ENCODE results near the gene TAF6L.
"Not testable (repeated sequence)": the region's sequence is repeated elsewhere in the genome, so short reads cannot be mapped to it uniquely, and the experiment has no call there.

TAF6L gene

DNA sequence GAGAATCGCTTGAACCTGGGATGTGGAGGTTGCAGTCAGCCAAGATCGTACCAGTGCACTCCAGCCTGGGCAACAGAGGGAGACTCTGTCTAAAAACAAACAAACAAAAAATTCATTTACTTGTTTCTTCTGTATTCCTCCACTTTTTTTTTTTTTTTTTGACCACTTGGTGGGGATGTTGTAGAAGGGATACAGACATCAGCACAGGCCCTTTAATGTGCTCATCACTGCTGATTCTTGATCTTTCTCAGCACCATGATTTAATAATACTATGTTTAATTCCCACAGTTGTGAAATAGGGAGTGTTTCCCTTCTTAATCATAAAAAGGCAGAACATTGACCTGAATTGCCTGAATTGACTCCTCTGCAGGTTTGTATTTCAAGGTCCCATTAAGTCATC, 38.4 kb upstream of the TAF6L start:
- TF ChIP-seq TAF1 (IDR thresholded peaks at IDR 0.05; ENCODE audit: borderline replicate concordance, low read depth, low read length) (no peak), POLR2A (IDR thresholded peaks at IDR 0.05; ENCODE audit: low read depth, low read length) (no peak)
- DNase-seq (ENCODE audit: insufficient read length) = no peak
- no peak for FAIRE-seq

DNA sequence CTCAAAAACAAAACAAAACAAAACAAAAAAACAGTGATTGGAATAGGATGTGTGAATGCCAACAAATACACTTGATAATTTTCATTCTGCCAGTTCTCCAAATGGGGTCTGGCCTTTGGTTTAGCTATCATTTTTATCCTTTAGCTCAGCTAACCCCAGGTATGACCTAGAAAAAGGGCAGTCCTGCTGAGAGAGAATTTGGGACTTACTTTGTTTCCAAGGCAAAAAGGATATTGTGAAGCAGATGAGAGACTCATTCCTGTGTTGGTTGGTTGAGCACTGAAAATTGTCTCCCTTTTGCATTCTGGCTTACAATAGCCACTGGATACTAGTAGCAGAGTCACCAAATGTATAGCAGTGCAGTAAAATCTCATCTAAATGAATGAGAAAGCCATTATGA, 34.0 kb upstream of the TAF6L start:
- TF ChIP-seq POLR2AphosphoS5 (IDR thresholded peaks at IDR 0.05; ENCODE audit: low read depth, low read length) (no peak), TAF1 (IDR thresholded peaks at IDR 0.05; ENCODE audit: borderline replicate concordance, low read depth, low read length) (no peak), POLR2A (IDR thresholded peaks at IDR 0.05; ENCODE audit: low read depth, low read length) (no peak)
- no peak for FAIRE-seq
- no peak for DNase-seq (ENCODE audit: insufficient read length)

DNA sequence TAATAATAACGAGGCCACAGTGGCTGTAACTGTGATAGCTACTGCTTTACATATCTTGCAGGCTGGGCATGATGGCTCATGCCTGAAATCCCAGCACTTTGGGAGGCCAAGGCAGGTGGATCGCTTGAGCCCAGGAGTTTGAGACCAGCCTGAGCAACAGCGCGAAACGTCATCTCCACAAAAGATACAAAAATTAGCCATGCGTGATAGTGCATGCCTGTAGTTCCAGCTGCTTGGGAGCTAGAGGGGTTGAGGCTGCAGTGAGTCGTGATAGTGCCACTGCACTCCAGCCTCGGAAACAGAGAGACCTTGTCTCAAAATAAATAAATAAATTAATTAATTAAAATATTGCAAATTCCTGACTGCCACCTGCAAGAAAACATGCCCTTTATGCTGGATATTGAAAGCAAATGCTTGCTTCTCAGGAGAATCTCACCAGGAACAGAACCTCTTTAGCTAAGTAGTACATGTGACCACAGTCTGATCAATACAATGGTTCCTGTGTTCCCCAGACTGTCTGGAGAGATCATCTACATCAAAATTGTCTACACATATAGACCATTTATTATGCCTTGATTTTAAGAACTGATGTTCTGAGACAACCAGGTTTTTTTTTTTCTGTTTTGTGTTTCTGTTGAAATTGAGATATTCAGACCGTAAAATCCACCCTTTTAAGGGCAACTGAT, 23.6 kb upstream of the TAF6L start:
- FAIRE-seq = no peak
- no peak for TF ChIP-seq POLR2AphosphoS5 (IDR thresholded peaks at IDR 0.05; ENCODE audit: low read depth, low read length)
- no peak for TF ChIP-seq TAF1 (IDR thresholded peaks at IDR 0.05; ENCODE audit: borderline replicate concordance, low read depth, low read length)
- no peak for TF ChIP-seq POLR2A (IDR thresholded peaks at IDR 0.05; ENCODE audit: low read depth, low read length)

DNA sequence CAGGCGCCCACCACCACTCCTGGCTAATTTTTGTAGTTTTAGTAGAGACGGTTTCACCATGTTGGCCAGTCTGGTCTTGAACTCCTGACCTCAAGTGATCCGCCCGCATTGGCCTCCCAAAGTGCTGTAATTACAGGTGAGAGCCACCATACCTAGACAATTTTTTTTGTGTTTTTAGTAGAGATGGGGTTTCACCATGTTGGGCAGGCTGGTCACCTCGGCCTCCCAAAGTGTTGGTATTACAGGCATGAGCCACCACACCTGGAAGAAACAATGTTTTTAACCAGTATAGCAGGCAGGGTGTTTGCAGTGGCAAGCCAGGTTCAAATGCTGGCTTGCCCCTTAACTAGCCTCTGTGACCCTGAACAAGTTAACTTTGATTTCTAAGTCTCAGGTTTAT, 21.3 kb upstream of the TAF6L start:
- not testable (repeated sequence) for DNase-seq (ENCODE audit: insufficient read length); FAIRE-seq

More for the DNA sequence above, 23.6 kb upstream of the TAF6L start:
- DNase-seq (ENCODE audit: insufficient read length) = no peak

DNA sequence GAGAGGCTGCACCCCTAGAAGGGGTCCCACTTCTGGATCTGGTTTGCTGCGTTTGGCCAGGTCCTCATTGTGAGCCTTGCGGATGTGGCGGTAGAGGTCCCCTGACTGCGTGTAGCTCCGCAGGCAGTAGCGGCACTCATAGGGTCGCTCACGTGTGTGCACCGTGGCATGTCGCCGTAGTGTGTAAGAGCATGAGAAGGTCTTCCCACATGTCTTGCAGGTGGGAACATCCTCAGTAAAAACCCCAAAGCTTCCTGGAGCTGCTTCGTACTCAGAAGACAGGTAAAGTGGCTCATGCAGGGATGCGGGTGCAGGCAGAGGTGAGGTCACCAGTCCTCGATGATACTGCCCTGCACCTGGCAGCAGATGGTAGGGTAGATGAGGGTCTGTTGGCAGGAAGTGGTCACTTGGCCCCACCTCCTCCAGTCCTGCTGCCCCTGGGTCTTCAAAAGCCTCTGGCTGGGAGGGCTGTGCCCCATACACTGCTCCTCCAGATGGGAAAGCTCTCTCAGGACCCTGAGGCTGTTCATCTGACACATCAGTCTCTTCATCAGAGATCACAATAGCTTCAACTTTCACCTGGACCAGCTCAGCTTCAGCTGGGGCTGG, 18.9 kb upstream of the TAF6L start:
- no peak for DNase-seq (ENCODE audit: insufficient read length)
- no peak for TF ChIP-seq POLR2A (IDR thresholded peaks at IDR 0.05; ENCODE audit: low read depth, low read length)
- no peak for FAIRE-seq

DNA sequence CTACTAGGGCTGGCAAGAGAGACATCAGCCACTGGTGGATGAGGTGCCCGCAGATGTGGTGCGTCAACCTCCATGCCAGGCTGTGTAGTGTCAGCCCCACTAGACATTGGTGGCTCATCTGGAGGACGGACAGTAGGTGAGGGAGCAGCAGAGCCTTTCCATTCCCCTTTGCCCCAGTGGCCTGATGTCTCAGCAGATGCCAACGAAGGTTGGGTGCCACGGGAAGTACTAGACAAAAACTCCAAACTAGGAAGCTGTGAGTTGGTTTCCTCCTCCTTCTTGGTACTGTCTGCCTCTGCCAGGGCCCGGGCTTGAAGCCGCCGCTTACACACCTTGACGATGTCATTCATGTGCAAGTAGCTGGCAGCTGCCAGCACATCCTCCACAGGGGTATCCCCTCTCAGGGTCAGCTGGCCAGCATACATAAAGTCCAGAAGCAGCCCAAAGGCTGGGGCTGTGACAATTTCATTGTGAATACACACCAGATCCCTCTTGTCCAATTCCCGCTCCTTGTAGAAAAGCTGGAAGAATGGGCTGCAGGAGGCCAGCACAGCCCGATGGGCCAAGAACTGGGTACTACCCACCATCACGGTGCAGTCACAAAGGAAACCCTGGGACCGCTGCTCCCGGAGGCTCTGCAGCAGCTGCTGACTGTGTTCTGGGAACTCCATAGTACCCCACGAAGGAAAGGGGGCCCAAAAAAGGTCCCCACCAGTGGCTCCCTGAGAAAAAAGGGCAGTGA, 18.0 kb upstream of the TAF6L start:
- TF ChIP-seq POLR2AphosphoS5 (IDR thresholded peaks at IDR 0.05; ENCODE audit: low read depth, low read length) = no peak
- no peak for TF ChIP-seq POLR2A (IDR thresholded peaks at IDR 0.05; ENCODE audit: low read depth, low read length)
- TF ChIP-seq TAF1 (IDR thresholded peaks at IDR 0.05; ENCODE audit: borderline replicate concordance, low read depth, low read length) = no peak
- DNase-seq (ENCODE audit: insufficient read length) (no peak), FAIRE-seq (no peak)

DNA sequence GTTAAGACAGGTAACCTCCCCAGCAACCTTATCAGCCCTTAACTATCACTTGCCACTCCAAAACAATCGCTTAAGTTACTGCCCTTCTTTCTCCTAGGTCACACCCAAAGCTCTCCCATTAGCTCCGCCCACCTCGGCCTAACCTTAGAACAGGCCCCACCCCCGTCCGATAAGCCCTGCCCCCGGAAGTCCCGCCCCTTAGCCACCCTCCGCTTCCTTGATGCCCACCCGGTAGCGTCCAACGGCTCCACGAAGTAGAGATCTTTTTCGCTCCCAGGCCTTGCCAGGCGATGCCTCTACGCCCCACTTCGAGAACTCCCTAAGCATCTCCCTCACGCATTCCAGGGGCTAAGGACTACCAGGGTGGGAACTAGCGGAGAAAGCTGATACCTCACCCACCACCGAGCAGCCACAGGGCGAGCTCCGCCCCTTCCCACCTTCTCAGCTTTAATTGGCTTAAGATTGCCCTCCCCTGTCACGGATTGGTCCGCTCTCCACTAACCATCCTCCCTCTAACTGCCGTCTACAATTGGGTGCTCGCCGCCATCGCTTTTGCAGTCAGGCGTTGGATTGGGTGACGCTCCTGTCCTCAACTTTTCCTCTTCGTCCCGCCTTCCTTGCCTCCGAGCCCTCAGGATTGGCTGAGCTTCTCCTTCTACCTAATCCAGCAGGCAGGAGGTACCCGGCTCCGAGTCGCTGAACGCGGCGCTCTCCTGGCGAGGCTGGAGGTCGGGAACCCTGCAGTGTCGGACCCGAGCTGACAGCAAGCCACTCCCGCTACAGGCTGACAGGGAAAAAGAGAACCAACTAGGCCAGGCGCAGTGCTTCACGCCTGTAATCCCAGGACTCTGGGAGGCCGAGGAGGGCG, 17.2 kb upstream of the TAF6L start, which contains the start of gene ZBTB3:
TSS of gene ZBTB3 (minus strand) at position 425 of the 868 bp plus-strand sequence. CDS start 496 bp downstream, outside the sequence.
- DNase-seq (ENCODE audit: insufficient read length) = peak; percentile 95
- peak; percentile 100 for FAIRE-seq
- TF ChIP-seq POLR2A (IDR thresholded peaks at IDR 0.05; ENCODE audit: low read depth, low read length) (peak; percentile 89), TAF1 (IDR thresholded peaks at IDR 0.05; ENCODE audit: borderline replicate concordance, low read depth, low read length) (peak; percentile 55; the same call in 1 of the 2 replicates), POLR2AphosphoS5 (IDR thresholded peaks at IDR 0.05; ENCODE audit: low read depth, low read length) (peak; percentile 95)

DNA sequence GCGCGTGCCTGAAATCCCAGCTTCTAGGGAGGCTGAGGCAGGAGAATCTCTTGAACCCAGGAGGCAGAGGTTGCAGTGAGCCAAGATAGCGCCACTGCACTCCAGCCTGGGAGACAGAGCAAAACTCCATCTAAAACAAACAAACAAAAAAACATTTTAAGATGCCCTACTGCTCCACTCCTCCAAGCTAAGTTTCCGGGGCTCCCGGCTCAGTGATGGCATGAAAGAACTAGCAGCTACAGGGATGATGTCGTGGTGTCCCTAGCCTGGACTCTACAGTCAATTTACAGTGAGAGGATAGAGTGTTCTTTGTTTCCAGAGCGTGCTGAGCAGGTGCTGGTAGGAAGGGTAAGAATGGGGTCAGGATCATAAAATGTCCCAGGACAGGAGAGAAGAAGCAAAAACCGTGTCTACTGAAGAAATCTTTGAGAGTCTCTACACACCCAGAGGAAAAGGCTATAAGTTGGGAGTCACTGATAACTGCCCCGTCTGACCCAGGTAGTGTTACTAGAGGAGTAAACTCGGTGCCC, 16.0 kb upstream of the TAF6L start:
- DNase-seq (ENCODE audit: insufficient read length) = no peak
- FAIRE-seq = no peak
- no peak for TF ChIP-seq POLR2A (IDR thresholded peaks at IDR 0.05; ENCODE audit: low read depth, low read length)
- TF ChIP-seq TAF1 (IDR thresholded peaks at IDR 0.05; ENCODE audit: borderline replicate concordance, low read depth, low read length) = no peak
- no peak for TF ChIP-seq POLR2AphosphoS5 (IDR thresholded peaks at IDR 0.05; ENCODE audit: low read depth, low read length)

DNA sequence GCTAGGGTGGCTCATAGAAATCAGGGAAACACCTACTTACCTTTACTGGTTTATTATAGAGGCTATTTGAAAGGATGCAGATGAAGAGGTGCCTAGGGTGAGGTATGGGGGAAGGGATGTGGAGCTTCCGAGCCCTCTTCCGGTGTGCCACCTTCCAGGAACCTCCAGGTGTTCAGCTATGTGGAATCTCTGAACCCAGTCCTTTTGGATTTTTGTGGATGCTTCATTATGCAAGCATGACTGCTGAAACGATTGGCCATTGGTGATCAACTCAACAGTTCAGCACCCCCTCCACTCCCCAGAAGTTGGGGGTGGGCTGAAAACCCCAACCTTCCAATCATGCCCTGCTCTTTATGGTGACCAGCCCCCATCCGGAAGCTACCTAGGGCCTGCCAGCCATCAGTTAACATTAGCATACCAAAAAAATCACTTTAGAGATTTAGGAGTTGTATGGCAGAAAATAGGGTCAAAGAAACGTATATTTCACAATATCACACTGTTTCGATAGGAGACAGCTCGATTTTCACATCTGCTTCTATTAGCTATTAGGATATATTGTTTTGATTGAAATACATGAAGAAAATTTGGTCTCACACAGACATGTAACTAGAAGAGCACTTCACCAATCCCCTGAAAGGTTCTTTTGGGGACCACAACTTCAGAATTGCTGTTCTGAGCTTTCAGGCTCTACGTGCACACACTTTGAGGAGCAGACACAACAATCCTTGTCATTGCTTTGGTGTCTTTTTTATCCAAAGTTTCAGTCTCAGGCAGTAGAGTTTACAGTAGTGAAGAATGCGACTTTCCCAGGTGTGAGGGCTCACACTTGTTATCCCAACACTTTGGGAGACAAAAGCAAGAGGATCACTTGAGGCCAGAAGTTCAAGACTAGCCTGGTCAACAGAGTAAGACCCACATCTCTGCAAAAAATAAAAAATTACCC, 13.1 kb upstream of the TAF6L start:
- TF ChIP-seq TAF1 (IDR thresholded peaks at IDR 0.05; ENCODE audit: borderline replicate concordance, low read depth, low read length) = no peak
- TF ChIP-seq POLR2AphosphoS5 (IDR thresholded peaks at IDR 0.05; ENCODE audit: low read depth, low read length) = no peak
- TF ChIP-seq POLR2A (IDR thresholded peaks at IDR 0.05; ENCODE audit: low read depth, low read length) = no peak
- no peak for DNase-seq (ENCODE audit: insufficient read length)
- FAIRE-seq = no peak

DNA sequence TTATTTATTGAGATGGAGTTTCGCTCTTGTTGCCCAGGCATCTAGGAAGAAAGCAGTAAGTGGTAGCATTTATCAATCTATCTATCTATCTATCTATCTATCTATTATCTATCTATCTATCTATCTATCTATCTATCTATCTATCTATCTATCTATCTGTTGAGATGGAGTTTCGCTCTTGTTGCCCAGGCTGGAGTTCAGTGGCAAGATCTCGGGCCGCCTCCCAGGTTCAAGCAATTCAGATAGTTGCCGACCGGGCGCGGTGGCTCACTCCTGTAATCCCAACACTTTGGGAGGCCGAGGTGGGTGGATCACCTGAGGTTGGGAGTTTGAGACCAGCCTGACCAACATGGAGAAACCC, 10.3 kb upstream of the TAF6L start:
- FAIRE-seq; DNase-seq (ENCODE audit: insufficient read length): not testable (repeated sequence)

DNA sequence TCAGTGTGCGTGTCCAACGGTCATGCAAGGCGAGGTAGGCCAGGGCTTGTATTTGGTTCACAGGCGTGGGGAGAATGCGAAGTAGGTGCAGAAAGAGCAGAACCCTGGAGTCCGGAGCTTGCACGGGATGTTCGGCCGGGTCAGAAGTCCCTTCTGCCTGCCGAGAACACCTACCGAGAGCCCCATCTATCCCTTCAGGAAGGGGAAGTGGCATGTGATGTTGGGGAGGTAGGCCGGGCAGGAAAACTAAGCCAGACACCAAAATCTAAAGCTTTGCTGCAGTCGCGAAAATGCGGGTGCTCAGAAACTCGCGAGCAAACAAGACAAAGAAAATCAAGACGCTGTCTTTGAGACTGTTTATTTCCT, 435 bp upstream of the TAF6L start:
- FAIRE-seq (peak; percentile 33), DNase-seq (ENCODE audit: insufficient read length) (no peak)
- TF ChIP-seq POLR2AphosphoS5 (IDR thresholded peaks at IDR 0.05; ENCODE audit: low read depth, low read length) (no peak), POLR2A (IDR thresholded peaks at IDR 0.05; ENCODE audit: low read depth, low read length) (no peak), TAF1 (IDR thresholded peaks at IDR 0.05; ENCODE audit: borderline replicate concordance, low read depth, low read length) (no peak)

Measured in GM12892 (cell line).